GM18526 (cell line): ENCODE data around the gene CCDC116.

ENCODE experiments used
- POLR2A ChIP-seq: IDR thresholded peaks from 3 replicates; pipeline ENCODE4 v1.6.1; 2011; ENCODE audit not compliant: insufficient read length; ENCODE audit errors: extremely low read depth

The CCDC116 gene

GRCh38 chr22:21680830-21681565, 48.4 kb downstream of the CCDC116 start:
- no peak for TF ChIP-seq POLR2A

- TF ChIP-seq POLR2A, result no peak
Measured at GRCh38 chr22:21681566-21682370, 49.2 kb downstream of the CCDC116 start.

GRCh38 chr22:21682385-21683175, 50.0 kb downstream of the CCDC116 start:
- TF ChIP-seq POLR2A, result no peak

- TF ChIP-seq POLR2A, result no peak
Measured at GRCh38 chr22:21683401-21683811, 50.8 kb downstream of the CCDC116 start.

GRCh38 chr22:21684492-21685163, 52.1 kb downstream of the CCDC116 start:
- TF ChIP-seq POLR2A, result no peak

GRCh38 chr22:21685164-21685513, 52.6 kb downstream of the CCDC116 start:
- TF ChIP-seq POLR2A, result no peak

- no peak for TF ChIP-seq POLR2A
Measured at GRCh38 chr22:21686193-21686608, 53.6 kb downstream of the CCDC116 start.
